ENCODE data around the gene VARS1.

DNA sequence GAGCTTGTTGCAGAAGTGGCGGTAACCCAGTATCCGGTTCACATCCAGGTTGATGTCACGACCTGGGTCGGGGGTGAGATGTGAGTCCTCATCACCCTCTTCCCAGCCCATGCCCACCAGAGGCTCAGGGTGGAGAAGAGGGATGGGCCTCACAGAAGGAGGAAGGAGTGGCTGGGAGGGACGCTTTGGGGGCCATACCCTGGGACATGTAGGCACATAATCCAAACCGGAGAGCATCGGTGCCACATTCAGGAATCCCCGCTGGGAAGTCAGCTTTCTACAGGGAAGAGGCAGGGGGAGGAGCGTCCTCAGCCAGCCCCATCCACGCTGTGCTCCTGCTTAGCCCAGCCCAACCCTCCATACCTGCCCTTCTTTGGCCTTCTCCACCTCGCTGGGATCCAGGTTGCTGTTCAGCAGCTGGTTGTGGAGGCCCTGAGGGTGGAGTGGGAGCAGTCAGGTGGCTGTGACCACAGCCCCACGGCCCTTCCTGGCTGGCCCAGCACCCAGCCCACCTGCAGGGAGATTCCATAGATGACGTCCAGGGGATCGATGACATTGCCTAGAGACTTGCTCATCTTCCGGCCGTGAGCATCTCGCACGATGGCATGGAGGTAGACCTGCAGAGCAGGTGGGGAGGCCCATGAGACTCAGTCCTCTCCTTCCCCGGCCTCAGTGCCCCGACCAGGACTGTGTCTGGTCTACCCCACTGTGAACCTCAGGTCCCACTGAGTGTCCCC is 14.9 kb downstream of the VARS1 start:
- TF ChIP-seq BHLHE40 (IDR thresholded peaks at IDR 0.05; ENCODE audit: borderline replicate concordance) (no peak), SUZ12 (IDR thresholded peaks at IDR 0.05) (no peak), TARDBP (IDR thresholded peaks at IDR 0.05) (no peak), HDGF (IDR thresholded peaks at IDR 0.05; ENCODE audit: borderline replicate concordance) (no peak), L3MBTL2 (conservative IDR thresholded peaks at IDR 0.05) (no peak), FOXK2 (IDR thresholded peaks at IDR 0.05) (no peak), LEF1 (IDR thresholded peaks at IDR 0.05; ENCODE audit: borderline replicate concordance) (no peak), FOXA1 (IDR thresholded peaks at IDR 0.05) (no peak)
